Ishikawa (cell line): Measurements from ENCODE around the gene CAVIN1.

ENCODE experiments used
- CEBPB ChIP-seq: IDR thresholded peaks from 2 replicates; pipeline ENCODE4 v1.6.1; 2012
- EP300 ChIP-seq: IDR thresholded peaks from 2 replicates; pipeline ENCODE4 v1.6.1; 2012; ENCODE audit warnings: borderline replicate concordance
- FOXM1 ChIP-seq: IDR thresholded peaks from 2 replicates; pipeline ENCODE4 v1.6.1; 2012; ENCODE audit warnings: low read depth, borderline replicate concordance
- NFIC ChIP-seq: IDR thresholded peaks from 2 replicates; pipeline ENCODE4 v1.6.1; 2012
- RAD21 ChIP-seq: IDR thresholded peaks from 2 replicates; pipeline ENCODE4 v1.6.1; 2012; ENCODE audit warnings: low read depth
- TCF12 ChIP-seq: IDR thresholded peaks from 2 replicates; pipeline ENCODE4 v1.6.1; 2012; ENCODE audit warnings: low read depth
- USF1 ChIP-seq: IDR thresholded peaks from 2 replicates; pipeline ENCODE4 v1.6.1; 2012
- YY1 ChIP-seq: IDR thresholded peaks from 2 replicates; pipeline ENCODE4 v1.6.1; 2012; ENCODE audit warnings: low read depth
- ZBTB7A ChIP-seq: IDR thresholded peaks from 2 replicates; pipeline ENCODE4 v1.6.1; 2012; ENCODE audit warnings: low read depth

- TF ChIP-seq FOXM1 (no peak), RAD21 (peak; percentile 23; the same call in 1 of the 2 replicates), USF1 (no peak), CEBPB (no peak), TCF12 (no peak), EP300 (no peak), ZBTB7A (no peak), NFIC (no peak), YY1 (no peak)
These were observed 19.9 kb downstream of the CAVIN1 start for GRCh38 chr17:42403150-42403549.
